MM.1S (cell line): Measurements from ENCODE around the gene NR1D2.

Experiments
- EZH2 ChIP-seq: fragments of 300-600 bp; sonication (generic); optimal IDR thresholded peaks from 2 replicates; pipeline ENCODE3; 2017; ENCODE audit warnings: low read depth, mild to moderate bottlenecking, antibody characterized with exemption, low read length, mixed read lengths
- TF ChIP-seq, protein P1 (sequence below): fragments of 300-600 bp; sonication (generic); IDR thresholded peaks from 2 replicates; pipeline ENCODE4 v1.5.1; 2016; ENCODE audit warnings: antibody characterized with exemption, low read length, mixed read lengths

DNA sequence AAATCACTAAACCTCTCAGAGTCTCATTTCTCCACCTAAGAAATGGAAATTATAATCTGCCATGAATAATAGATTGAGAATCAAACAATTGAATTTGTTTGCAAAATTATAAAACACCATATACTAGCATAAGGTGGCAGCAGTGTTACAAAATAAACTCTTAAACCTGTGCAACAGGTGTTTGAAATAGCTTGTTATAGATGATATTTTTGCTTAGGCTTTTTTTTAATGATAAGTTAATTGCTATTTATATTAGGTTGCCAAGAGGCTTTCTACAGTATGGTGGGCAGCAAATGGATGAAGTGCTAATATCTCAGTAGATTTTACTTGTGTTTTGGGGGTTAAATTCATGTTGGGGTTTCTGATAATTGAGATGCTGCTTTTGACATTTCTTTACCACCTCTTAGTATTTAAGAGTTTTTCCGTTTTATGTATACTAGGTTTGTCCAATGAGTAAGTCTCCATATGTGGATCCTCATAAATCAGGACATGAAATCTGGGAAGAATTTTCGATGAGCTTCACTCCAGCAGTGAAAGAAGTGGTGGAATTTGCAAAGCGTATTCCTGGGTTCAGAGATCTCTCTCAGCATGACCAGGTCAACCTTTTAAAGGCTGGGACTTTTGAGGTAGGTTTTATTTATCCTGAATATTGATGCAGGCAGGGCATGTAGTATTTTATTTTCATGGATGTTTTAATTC lies 19.6 kb downstream of the NR1D2 start:
- TF ChIP-seq, protein P1, sequence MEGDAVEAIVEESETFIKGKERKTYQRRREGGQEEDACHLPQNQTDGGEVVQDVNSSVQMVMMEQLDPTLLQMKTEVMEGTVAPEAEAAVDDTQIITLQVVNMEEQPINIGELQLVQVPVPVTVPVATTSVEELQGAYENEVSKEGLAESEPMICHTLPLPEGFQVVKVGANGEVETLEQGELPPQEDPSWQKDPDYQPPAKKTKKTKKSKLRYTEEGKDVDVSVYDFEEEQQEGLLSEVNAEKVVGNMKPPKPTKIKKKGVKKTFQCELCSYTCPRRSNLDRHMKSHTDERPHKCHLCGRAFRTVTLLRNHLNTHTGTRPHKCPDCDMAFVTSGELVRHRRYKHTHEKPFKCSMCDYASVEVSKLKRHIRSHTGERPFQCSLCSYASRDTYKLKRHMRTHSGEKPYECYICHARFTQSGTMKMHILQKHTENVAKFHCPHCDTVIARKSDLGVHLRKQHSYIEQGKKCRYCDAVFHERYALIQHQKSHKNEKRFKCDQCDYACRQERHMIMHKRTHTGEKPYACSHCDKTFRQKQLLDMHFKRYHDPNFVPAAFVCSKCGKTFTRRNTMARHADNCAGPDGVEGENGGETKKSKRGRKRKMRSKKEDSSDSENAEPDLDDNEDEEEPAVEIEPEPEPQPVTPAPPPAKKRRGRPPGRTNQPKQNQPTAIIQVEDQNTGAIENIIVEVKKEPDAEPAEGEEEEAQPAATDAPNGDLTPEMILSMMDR = no peak
- TF ChIP-seq EZH2 = no peak
